GM08714 (cell line): ENCODE measurements around the gene PLOD3.
"Not testable (repeated sequence)": the region's sequence is repeated elsewhere in the genome, so short reads cannot be mapped to it uniquely, and the experiment has no call there.

ENCODE experiments used
- H3K4me3 ChIP-seq: fragments of 200-500 bp; sonication (Bioruptor generic); 2 replicates; pipeline ENCODE4 v1.5.1; 2014; ENCODE audit warnings: mild to moderate bottlenecking, low read length, inconsistent platforms
- ZNF274 ChIP-seq: IDR thresholded peaks from 2 replicates; pipeline ENCODE4 v1.6.1; 2012; ENCODE audit warnings: mild to moderate bottlenecking, low read depth, low read length

The PLOD3 gene, protein sequence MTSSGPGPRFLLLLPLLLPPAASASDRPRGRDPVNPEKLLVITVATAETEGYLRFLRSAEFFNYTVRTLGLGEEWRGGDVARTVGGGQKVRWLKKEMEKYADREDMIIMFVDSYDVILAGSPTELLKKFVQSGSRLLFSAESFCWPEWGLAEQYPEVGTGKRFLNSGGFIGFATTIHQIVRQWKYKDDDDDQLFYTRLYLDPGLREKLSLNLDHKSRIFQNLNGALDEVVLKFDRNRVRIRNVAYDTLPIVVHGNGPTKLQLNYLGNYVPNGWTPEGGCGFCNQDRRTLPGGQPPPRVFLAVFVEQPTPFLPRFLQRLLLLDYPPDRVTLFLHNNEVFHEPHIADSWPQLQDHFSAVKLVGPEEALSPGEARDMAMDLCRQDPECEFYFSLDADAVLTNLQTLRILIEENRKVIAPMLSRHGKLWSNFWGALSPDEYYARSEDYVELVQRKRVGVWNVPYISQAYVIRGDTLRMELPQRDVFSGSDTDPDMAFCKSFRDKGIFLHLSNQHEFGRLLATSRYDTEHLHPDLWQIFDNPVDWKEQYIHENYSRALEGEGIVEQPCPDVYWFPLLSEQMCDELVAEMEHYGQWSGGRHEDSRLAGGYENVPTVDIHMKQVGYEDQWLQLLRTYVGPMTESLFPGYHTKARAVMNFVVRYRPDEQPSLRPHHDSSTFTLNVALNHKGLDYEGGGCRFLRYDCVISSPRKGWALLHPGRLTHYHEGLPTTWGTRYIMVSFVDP

DNA sequence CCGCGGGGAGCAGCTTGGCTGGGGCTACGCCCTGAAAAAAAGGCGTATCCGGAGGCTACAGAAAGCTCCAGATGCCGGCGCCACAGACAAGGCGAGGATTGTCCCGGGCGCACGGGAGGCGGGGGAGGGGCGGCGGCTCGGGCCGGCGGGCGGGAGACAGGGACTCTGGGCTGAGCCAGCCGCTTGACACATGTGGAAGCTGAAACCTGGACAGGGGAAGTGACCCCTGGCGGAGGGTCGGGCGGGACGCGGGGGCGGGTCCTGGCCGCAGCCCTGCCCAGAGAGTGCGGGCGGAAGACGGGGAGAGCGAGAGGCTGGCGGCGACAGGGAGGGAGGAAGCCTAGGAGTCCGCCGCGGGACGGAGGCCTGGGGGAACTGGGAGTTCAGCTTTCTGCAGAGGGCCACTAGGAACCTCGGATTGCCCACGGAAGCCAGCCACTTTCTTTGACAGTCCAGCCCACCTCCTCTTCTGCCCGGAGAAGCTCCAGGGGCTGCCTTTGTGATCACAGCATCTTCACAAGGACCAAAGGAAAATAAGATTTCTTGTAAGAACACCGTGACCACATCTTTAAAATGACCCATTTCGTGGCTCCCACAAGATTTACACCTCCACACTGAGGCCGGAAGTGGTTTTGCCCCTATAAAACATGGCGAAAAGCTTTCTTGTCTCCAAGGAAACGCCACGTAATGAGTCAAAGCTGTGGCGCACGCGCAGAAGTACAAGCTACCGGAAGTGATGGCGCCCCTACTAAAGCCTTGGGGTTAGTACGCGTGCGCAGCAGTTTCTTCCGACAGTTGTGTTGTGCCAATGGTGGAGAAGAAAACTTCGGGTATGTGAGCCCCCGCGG is at the start of gene PLOD3, which contains the start of gene ZNHIT1:
PLOD3 (minus strand) TSS at position 194 of the 848 bp plus-strand sequence. CDS start 307 bp downstream, outside the sequence.
ZNHIT1 (plus strand) TSS at position 778 of the 848 bp plus-strand sequence; CDS start at position 809, 31 bp downstream.
- no peak for TF ChIP-seq ZNF274
- peak within 1 kb of the TSS; percentile 94 for H3K4me3 ChIP-seq

DNA sequence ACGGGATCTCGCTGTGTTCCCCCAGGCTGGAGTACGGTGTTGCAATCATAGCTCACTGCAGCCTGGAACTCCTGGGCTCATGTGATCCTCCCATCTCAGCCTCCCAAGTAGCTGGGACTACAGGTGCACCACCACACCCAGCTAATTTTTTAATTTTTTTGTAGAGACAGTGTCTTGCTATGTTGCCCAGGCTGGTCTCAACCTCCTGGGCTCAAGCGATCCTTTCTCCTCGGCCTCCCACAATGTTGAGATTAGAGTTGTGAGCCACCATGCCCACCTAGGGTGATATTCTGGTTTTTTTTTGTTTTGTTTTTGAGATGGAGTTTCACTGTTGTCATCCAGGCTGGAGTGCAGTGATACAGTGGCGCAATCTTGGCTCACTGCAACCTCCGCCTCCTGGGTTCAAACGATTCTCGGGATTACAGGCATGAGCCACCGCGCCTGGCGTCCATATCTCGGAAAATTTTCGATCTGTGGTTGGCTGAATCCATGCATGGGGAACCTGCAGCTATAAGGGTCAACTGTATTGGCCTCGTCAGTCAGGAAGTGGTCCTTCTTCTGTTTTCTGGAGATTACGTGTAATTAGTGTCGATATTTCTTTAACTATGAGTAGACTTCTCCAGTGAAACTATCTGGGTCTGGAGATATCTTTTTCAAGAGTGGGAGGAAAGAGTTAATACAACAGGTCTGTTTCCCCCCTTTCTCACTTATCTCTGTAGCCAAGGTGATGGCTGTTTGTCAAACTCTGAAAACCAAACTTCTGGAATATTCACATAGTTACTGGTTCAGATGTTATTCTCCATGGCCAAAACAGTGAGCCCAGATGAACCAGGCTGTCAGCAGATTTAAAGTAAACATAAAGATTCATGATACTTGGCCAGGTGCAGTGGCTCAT is 48.5 kb upstream of the PLOD3 start:
- TF ChIP-seq ZNF274: no peak

DNA sequence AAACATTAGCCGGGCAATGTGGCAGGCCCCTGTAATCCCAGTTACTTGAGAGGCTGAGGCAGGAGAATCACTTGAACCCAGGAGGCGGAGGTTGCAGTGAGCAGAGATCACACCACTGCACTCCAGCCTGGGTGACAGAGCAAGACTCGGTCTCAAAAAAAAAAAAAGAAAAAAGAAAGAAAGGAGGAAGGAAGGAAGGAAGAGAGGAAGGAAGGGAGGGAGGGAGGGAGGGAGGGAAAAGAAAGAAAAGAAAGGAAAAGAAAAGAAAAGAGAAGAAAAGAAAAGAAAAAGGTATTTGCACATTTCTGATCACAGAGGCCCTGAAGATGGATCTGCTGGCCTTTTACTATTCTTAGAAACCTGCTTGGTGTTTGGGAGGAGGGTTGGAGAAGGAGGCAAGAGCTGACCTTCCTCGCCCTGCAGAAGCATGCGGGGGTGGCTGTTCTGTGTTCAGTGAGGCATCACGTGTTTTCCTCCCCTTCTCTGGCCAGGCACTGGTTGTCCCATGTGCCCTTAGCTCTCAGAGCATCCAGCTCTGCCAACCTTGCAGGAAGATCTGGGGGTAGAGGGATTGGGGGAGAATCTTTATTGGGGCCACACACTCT is 46.8 kb upstream of the PLOD3 start:
- H3K4me3 ChIP-seq: not testable (repeated sequence)

More for the DNA sequence above, 48.5 kb upstream of the PLOD3 start:
- no peak overlapping the region for H3K4me3 ChIP-seq

DNA sequence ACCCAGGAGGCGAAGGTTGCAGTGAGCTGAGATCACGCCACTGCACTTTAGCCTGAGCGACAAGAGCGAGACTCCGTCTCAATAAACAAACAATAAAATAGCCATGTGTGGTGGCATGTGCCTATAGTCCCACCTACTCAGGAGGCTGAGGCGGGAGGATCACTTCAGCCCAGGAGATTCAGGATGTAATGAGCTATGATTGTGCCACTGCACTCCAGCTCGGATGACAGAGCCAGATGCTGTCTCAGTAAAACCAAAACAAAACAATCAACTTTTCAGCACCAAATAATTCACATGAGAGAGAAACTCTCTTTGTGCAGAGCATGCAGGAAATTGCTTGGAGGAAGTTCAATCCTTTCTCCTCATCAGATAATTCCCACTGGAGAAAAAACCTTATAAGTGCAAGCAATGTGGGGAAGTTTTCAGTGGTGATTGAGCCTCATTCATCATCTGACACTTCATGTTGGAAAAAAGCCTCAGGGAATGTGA is 40.9 kb upstream of the PLOD3 start:
- no peak overlapping the region for H3K4me3 ChIP-seq
- no peak for TF ChIP-seq ZNF274

DNA sequence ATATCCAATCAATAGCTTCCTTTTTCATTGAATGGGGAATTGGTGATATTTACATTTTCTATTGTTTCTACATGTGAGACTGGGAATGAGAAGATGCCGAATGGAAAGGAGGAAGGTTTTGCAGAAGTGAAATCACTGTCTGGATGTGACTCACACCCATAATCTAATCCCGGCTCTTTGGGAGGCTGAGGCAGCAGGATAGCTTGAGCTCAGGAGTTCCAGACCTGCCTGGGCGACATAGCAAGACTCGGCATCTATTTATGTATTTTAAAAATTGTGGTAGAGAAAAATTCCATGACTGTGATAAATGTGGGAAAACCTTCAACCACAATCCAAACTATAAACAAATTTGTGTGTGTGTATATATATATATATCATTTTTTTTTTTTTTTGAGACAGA is 38.4 kb upstream of the PLOD3 start:
- TF ChIP-seq ZNF274: no peak
- H3K4me3 ChIP-seq: no peak overlapping the region

DNA sequence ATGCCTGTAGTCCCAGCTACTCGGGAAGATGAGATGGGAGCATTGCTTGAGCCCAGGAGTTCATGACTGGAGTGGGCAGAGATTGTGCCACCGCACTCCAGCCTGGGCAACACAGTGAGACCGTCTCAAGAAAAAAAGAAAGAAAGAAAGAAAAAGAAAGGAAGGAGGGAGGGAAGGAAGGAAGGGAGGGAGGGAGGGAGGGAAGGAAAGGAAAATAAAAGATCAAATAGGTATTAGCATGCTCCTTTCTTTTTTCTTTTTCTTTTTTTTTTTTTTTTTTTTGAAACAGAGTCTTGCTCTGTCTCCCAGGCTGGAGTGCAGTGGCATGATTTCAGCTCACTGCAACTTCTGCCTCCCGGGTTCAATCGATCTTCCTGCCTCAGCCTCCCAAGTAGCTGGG is 35.8 kb upstream of the PLOD3 start:
- not testable (repeated sequence) for H3K4me3 ChIP-seq

DNA sequence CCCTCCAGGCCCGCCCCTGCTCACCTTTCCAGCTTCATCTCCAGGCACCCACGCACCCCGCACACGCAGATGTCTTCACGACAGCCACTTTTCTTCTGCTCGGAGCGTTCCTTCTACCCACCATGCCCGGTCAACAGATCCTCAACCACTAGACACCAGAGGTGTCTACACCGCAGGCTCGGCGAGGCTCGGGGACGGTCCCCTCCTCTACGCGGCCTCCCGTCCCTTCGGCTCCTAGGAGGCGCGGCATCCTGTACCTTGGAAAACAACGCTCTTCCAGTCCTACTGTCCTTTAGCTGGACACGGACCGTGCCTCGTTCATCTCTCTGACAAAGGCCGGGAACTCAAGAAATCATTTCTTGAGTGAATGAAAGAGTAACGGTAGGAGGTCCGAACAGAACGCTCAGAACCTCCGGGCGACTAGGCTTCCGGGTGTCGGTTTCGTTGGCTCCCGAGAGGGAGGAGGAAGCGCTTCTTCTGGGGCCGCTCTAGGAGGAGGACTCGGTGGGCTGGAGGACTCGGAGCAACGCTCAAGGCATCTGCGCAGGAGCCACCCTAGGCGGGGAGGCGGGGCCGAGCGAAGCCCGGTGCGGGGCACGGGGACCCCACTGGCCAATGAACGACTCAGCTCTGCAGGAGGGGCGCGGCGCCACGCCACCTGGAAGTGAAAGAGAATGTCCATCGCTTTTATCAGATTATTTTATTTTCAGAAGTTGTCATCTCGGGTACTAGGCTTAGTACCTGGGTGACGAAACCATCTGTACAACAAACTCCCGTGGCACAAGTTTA is 34.7 kb upstream of the PLOD3 start:
- no peak for TF ChIP-seq ZNF274
- H3K4me3 ChIP-seq: peak overlapping the region; percentile 99

DNA sequence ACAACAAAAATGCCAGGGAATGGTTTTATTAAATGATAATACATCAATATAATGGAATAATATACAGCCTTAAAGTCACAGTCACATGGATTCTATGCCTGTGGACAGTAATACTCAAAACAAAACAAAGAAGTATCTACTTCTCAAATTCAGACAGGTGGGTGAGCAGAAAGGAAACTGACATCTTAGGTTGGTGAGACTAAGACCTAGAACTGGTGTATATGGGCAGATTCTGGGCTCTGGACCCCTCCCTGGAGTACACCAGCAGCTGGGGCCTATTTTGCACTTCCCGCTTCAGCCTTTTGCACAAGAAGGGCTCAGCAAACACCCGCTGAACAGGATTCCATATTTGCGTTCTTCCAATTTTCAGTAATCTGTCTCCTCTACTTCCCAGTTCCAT is 32.9 kb upstream of the PLOD3 start:
- peak overlapping the region; percentile 99; the same call in 1 of the 2 replicates for H3K4me3 ChIP-seq
- no peak for TF ChIP-seq ZNF274

DNA sequence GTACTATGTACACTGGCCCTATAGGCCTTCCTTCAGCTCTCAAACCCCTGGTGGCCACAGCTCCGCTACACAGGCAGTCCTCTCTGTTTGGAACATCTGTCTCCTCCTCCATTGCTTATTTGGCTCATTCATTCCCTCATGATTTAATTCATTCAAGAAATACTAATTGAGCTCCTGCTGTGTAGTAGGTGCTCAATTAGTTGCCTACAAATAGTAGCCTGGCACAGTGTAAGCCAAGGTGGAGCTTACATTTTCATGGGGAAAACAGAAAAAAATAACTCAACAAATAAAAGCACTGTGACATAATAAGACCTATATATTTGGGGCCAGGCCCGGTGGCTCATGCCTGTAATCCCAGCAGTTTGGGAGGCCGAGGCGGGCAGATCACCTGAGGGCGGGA is 30.9 kb upstream of the PLOD3 start:
- H3K4me3 ChIP-seq: no peak overlapping the region
- TF ChIP-seq ZNF274: no peak

DNA sequence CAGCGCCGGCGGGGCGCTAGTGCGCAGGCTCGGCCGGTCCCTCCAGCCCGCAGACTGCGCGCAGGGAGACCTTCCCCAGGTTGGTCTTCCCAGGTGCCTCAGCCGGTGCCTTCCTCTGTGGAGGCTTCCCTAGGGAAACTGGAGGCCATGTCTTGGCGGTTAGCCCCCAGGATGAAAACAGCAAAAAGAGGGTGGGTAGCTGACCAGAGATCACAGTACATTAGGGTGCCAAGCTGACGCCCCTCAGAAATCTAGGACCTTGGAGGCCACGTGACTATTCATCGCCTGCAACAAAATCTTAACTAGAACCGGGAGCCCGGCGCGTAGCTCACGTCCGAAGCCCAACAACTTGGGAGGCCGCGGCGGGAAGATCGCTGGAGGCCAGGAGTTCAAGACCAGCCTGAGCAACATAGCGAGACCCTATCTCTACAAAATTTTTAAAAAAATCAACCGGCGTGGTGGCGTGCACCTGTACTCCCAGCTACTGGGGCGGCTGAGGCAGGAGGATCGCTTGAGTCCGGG is 27.8 kb upstream of the PLOD3 start:
- H3K4me3 ChIP-seq: peak overlapping the region; percentile 71; the same call in 1 of the 2 replicates
- no peak for TF ChIP-seq ZNF274

DNA sequence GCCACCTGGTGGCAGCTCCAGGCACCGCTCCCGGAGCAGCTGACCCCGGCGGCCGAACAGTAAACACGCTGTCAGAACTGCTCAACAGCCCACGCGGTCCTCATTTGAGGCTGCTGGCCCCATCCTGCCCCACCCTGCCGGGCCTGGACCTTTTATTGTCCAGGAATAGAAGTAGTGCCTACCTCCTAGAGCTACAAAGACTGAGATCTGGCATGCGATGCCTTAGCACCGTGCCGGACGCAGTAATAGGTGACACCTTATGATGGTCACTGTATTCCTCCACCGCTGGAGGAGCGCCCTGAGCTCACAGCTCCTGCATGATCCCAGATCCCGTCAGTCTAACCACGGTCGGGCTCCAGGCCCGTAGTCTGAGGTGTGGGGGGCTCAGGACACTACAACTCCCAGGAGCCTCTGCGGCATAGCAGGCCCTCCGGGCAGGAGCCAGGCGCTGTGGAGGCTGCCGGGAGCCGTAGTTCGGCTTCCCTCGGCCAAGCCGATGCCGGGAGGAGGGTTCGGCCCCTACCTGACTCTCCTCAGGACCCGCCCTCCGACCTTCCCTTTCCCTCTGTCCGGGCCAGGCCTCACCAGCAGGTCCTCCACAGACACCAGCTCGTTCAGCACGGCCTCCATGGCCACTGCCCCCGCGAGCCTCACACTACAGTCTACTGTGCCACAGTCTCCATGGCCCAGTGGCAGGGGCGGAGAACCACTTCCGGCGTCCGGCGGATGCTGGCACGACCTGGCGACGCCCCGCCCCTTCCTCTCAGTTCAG is 27.2 kb upstream of the PLOD3 start, which contains the start of gene FIS1:
FIS1 (minus strand) TSS at position 707 of the 772 bp plus-strand sequence; CDS start at position 630, 77 bp downstream.
- H3K4me3 ChIP-seq: peak within 1 kb of the TSS; percentile 71
- no peak for TF ChIP-seq ZNF274
